SK-N-SH treated with all-trans-retinoic acid at 6 μM for 48 hours (cell line): Measurements from ENCODE around the gene PCNT.

Experiments
- ATAC-seq: fragments of 200-7000 bp; cut with Tn5 transposase; 3 replicates; pipeline ENCODE4 v1.9.1; 2020; ENCODE audit warnings: mild to moderate bottlenecking, moderate library complexity
- ARNTL ChIP-seq: fragments of 450-650 bp; formaldehyde crosslinking; IDR thresholded peaks from 2 replicates; pipeline ENCODE4 v1.5.0; 2020; ENCODE audit warnings: low read depth, mild to moderate bottlenecking, moderate library complexity, borderline replicate concordance
- BACH2 ChIP-seq: fragments of 250-450 bp; sonication (Bioruptor Pico); IDR thresholded peaks from 2 replicates; pipeline ENCODE4 v1.9.0; 2021; ENCODE audit warnings: mild to moderate bottlenecking, borderline replicate concordance
- CREB5 ChIP-seq: fragments of 250-450 bp; sonication (Bioruptor Pico); IDR thresholded peaks from 2 replicates; pipeline ENCODE4 v1.5.1; 2020; ENCODE audit warnings: low read depth, mild to moderate bottlenecking, moderate library complexity
- CSDC2 ChIP-seq: fragments of 250-450 bp; sonication (Bioruptor Pico); IDR thresholded peaks from 2 replicates; pipeline ENCODE4 v1.5.0; 2020; ENCODE audit warnings: mild to moderate bottlenecking, moderate library complexity
- CSRNP3 ChIP-seq: fragments of 250-450 bp; sonication (Bioruptor Pico); IDR thresholded peaks from 2 replicates; pipeline ENCODE4 v1.5.1; 2021; ENCODE audit warnings: mild to moderate bottlenecking, moderate library complexity
- ESRRG ChIP-seq: fragments of 250-450 bp; sonication (Bioruptor Pico); IDR thresholded peaks from 2 replicates; pipeline ENCODE4 v1.6.1; 2021; ENCODE audit warnings: mild to moderate bottlenecking
- GLIS3 ChIP-seq: fragments of 250-450 bp; sonication (Bioruptor Pico); IDR thresholded peaks from 2 replicates; pipeline ENCODE4 v1.5.0; 2020; ENCODE audit warnings: mild to moderate bottlenecking, moderate library complexity
- ISL1 ChIP-seq: fragments of 250-450 bp; sonication (Bioruptor Pico); IDR thresholded peaks from 2 replicates; pipeline ENCODE4 v2.1.2; 2022; ENCODE audit warnings: mild to moderate bottlenecking, moderate library complexity
- OSR1 ChIP-seq: fragments of 250-450 bp; sonication (Bioruptor Pico); IDR thresholded peaks from 2 replicates; pipeline ENCODE4 v1.8.0; 2022; ENCODE audit warnings: moderate library complexity, mild to moderate bottlenecking, inconsistent platforms
- PATZ1 ChIP-seq: fragments of 250-450 bp; sonication (Bioruptor Pico); IDR thresholded peaks from 2 replicates; pipeline ENCODE4 v1.8.0; 2020; ENCODE audit warnings: mild to moderate bottlenecking, moderate library complexity, borderline replicate concordance
- POU6F1 ChIP-seq: fragments of 250-450 bp; sonication (Bioruptor Pico); IDR thresholded peaks from 2 replicates; pipeline ENCODE4 v1.8.0; 2021; ENCODE audit warnings: low read depth, mild to moderate bottlenecking, moderate library complexity, borderline replicate concordance
- PPARA ChIP-seq: fragments of 250-450 bp; sonication (Bioruptor Pico); IDR thresholded peaks from 2 replicates; pipeline ENCODE4 v1.5.0; 2020; ENCODE audit warnings: mild to moderate bottlenecking, borderline replicate concordance
- RARB ChIP-seq: fragments of 250-450 bp; sonication (Bioruptor Pico); IDR thresholded peaks from 2 replicates; pipeline ENCODE4 v1.8.0; 2021; ENCODE audit warnings: mild to moderate bottlenecking, moderate library complexity
- TCF4 ChIP-seq: fragments of 250-450 bp; sonication (Bioruptor Pico); IDR thresholded peaks from 2 replicates; pipeline ENCODE4 v1.8.0; 2021; ENCODE audit warnings: mild to moderate bottlenecking, moderate library complexity, borderline replicate concordance
- TOX ChIP-seq: fragments of 250-450 bp; sonication (Bioruptor Pico); IDR thresholded peaks from 2 replicates; pipeline ENCODE4 v1.8.0; 2021; ENCODE audit warnings: mild to moderate bottlenecking, moderate library complexity, borderline replicate concordance
- ZC3H10 ChIP-seq: fragments of 250-450 bp; sonication (Bioruptor Pico); IDR thresholded peaks from 2 replicates; pipeline ENCODE4 v1.5.1; 2021; ENCODE audit warnings: mild to moderate bottlenecking, moderate library complexity
- ZFP3 ChIP-seq: fragments of 250-450 bp; sonication (Bioruptor Pico); IDR thresholded peaks from 2 replicates; pipeline ENCODE4 v1.5.0; 2020; ENCODE audit warnings: mild to moderate bottlenecking, moderate library complexity
- ZFP30 ChIP-seq: fragments of 450-650 bp; formaldehyde crosslinking; IDR thresholded peaks from 2 replicates; pipeline ENCODE4 v1.5.0; 2022; ENCODE audit warnings: mild to moderate bottlenecking, moderate library complexity
- ZNF565 ChIP-seq: fragments of 450-650 bp; formaldehyde crosslinking; conservative IDR thresholded peaks from 2 replicates; pipeline ENCODE4 v1.5.0; 2020; ENCODE audit warnings: low read depth, mild to moderate bottlenecking, moderate library complexity
- ZNF70 ChIP-seq: fragments of 450-650 bp; formaldehyde crosslinking; IDR thresholded peaks from 2 replicates; pipeline ENCODE4 v1.5.0; 2020; ENCODE audit warnings: mild to moderate bottlenecking, moderate library complexity
- ZNF8 ChIP-seq: fragments of 450-650 bp; formaldehyde crosslinking; IDR thresholded peaks from 2 replicates; pipeline ENCODE4 v1.5.0; 2020; ENCODE audit warnings: mild to moderate bottlenecking, moderate library complexity

The PCNT gene

GRCh38 chr21:46424039-46424591, 100.2 kb downstream of the PCNT start:
- no peak for ATAC-seq

GRCh38 chr21:46424621-46425020, 100.7 kb downstream of the PCNT start:
- ATAC-seq, result no peak
- no peak for TF ChIP-seq CSRNP3 (CRISPR knock-in tag)
- no peak for TF ChIP-seq ZNF565
- no peak for TF ChIP-seq ZFP3 (CRISPR knock-in tag)
- TF ChIP-seq CSDC2 (CRISPR knock-in tag), result no peak
- no peak for TF ChIP-seq ARNTL
- TF ChIP-seq PATZ1, result no peak
- no peak for TF ChIP-seq ESRRG (CRISPR knock-in tag)
- TF ChIP-seq ZNF70, result no peak
- no peak for TF ChIP-seq ZFP30 (CRISPR knock-in tag)
- TF ChIP-seq BACH2 (CRISPR knock-in tag), result no peak
- no peak for TF ChIP-seq TCF4 (CRISPR knock-in tag)
- no peak for TF ChIP-seq CREB5
- TF ChIP-seq POU6F1, result no peak

More at GRCh38 chr21:46424039-46424591, 100.2 kb downstream of the PCNT start:
- no peak for TF ChIP-seq RARB (CRISPR knock-in tag)
- TF ChIP-seq TCF4 (CRISPR knock-in tag), result no peak
- TF ChIP-seq BACH2 (CRISPR knock-in tag), result no peak
- no peak for TF ChIP-seq PPARA (CRISPR knock-in tag)

- ATAC-seq, result no peak
Measured at GRCh38 chr21:46425041-46425440, 101.1 kb downstream of the PCNT start.

More at GRCh38 chr21:46425041-46425440, 101.1 kb downstream of the PCNT start:
- TF ChIP-seq POU6F1 (no peak), PATZ1 (no peak), PPARA (CRISPR knock-in tag) (no peak), ESRRG (CRISPR knock-in tag) (no peak), CREB5 (no peak), ARNTL (no peak), BACH2 (CRISPR knock-in tag) (no peak), ISL1 (CRISPR knock-in tag) (no peak), TOX (no peak), TCF4 (CRISPR knock-in tag) (no peak), RARB (CRISPR knock-in tag) (no peak), ZFP3 (CRISPR knock-in tag) (no peak), CSDC2 (CRISPR knock-in tag) (no peak), CSRNP3 (CRISPR knock-in tag) (no peak), ZC3H10 (no peak), ZNF8 (no peak), ZNF70 (no peak), GLIS3 (CRISPR knock-in tag) (no peak), OSR1 (CRISPR knock-in tag) (no peak)
